ENCODE data around the gene CCDC150.

The CCDC150 gene

DNA sequence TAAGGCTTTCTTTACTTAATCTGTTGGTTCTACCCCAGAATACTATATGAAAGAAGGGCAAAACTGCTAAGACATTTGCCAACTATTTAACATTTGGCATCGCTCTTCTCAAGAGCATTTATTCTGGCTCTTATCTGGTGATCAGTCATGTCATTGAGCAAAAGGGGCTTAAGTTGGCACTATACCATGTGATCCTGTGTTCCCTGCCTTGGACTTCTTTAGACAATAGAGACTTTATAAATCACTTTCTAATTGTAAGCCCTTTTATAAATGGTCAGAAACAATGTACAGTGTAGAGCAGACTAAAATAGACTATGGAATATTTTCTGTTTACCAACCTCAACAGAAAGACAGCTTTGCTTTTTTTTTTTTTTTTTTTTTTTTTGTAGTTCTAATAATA, 107.9 kb downstream of the CCDC150 start:
- TF ChIP-seq POLR2AphosphoS5 (IDR thresholded peaks at IDR 0.05; ENCODE audit: low read depth, low read length) (no peak), TAF1 (IDR thresholded peaks at IDR 0.05; ENCODE audit: borderline replicate concordance, insufficient read depth, low read length) (no peak), SIN3A (IDR thresholded peaks at IDR 0.05; ENCODE audit: borderline replicate concordance, insufficient read depth, low read length) (no peak), FOXP2 (optimal IDR thresholded peaks at IDR 0.05; ENCODE audit: borderline replicate concordance, extremely low read depth, extremely low read length, insufficient read depth) (no peak)
- TF ChIP-seq, protein P1, sequence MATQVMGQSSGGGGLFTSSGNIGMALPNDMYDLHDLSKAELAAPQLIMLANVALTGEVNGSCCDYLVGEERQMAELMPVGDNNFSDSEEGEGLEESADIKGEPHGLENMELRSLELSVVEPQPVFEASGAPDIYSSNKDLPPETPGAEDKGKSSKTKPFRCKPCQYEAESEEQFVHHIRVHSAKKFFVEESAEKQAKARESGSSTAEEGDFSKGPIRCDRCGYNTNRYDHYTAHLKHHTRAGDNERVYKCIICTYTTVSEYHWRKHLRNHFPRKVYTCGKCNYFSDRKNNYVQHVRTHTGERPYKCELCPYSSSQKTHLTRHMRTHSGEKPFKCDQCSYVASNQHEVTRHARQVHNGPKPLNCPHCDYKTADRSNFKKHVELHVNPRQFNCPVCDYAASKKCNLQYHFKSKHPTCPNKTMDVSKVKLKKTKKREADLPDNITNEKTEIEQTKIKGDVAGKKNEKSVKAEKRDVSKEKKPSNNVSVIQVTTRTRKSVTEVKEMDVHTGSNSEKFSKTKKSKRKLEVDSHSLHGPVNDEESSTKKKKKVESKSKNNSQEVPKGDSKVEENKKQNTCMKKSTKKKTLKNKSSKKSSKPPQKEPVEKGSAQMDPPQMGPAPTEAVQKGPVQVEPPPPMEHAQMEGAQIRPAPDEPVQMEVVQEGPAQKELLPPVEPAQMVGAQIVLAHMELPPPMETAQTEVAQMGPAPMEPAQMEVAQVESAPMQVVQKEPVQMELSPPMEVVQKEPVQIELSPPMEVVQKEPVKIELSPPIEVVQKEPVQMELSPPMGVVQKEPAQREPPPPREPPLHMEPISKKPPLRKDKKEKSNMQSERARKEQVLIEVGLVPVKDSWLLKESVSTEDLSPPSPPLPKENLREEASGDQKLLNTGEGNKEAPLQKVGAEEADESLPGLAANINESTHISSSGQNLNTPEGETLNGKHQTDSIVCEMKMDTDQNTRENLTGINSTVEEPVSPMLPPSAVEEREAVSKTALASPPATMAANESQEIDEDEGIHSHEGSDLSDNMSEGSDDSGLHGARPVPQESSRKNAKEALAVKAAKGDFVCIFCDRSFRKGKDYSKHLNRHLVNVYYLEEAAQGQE (IDR thresholded peaks at IDR 0.05; ENCODE audit: insufficient read depth in 1 of 2, low read depth in 2 of 2, low read length in 2 of 2): no peak

DNA sequence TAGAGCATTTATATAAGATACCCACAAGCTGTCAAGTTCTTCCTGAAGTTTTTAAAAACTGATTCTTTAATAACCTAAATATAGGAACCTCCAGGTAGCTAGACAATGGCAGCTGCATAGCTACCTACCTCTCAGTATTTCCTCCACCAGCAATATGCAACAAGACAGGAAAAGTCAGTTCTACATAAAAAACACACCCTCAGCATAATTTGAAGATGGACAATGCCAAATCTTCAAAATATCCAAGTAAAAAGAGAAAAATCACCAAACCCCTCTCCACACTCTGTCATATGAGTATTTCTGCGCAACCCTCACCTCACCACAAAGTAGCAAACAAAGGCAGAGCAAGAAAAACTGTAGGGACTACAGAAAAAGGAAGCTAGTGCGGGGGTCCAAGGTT, 108.6 kb downstream of the CCDC150 start:
- TF ChIP-seq SIN3A (IDR thresholded peaks at IDR 0.05; ENCODE audit: borderline replicate concordance, insufficient read depth, low read length) (no peak), TAF1 (IDR thresholded peaks at IDR 0.05; ENCODE audit: borderline replicate concordance, insufficient read depth, low read length) (no peak), POLR2AphosphoS5 (IDR thresholded peaks at IDR 0.05; ENCODE audit: low read depth, low read length) (no peak), FOXP2 (optimal IDR thresholded peaks at IDR 0.05; ENCODE audit: borderline replicate concordance, extremely low read depth, extremely low read length, insufficient read depth) (no peak)
- TF ChIP-seq, protein P1 (IDR thresholded peaks at IDR 0.05; ENCODE audit: insufficient read depth in 1 of 2, low read depth in 2 of 2, low read length in 2 of 2): no peak

DNA sequence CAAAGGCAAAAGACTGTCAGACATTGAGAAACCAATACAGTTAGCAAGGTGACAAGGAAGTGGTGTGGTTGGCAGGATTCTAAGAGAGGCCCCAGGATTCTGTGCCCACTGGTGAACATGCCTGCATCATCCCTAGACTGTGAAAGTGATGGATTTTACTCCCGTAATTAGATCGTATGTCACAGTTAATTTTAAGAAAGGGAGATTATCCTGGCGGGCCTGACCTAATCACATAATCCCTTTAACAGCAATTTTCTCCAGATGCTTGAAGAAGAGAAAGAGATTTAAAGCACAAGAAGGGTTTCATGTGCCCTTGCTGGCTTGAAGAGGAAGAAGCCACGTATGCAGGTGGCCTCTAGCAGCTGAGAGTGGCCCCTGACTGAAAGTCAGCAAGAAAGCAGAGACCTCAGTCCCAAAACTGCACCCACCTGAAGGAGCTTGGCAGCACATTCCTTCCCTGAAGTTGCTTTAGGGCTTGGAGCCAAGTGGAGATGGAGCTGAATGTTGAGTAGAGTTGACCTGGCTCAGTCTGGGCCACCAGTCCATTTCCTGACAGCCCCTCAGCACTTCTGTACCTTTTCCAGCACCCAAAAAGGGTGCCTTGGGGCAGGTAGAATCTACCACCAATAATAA, 110.9 kb downstream of the CCDC150 start:
- TF ChIP-seq FOXP2 (optimal IDR thresholded peaks at IDR 0.05; ENCODE audit: borderline replicate concordance, extremely low read depth, extremely low read length, insufficient read depth) (no peak), SIN3A (IDR thresholded peaks at IDR 0.05; ENCODE audit: borderline replicate concordance, insufficient read depth, low read length) (no peak), TAF1 (IDR thresholded peaks at IDR 0.05; ENCODE audit: borderline replicate concordance, insufficient read depth, low read length) (no peak), POLR2AphosphoS5 (IDR thresholded peaks at IDR 0.05; ENCODE audit: low read depth, low read length) (no peak)
- TF ChIP-seq, protein P1 (IDR thresholded peaks at IDR 0.05; ENCODE audit: insufficient read depth in 1 of 2, low read depth in 2 of 2, low read length in 2 of 2): no peak

DNA sequence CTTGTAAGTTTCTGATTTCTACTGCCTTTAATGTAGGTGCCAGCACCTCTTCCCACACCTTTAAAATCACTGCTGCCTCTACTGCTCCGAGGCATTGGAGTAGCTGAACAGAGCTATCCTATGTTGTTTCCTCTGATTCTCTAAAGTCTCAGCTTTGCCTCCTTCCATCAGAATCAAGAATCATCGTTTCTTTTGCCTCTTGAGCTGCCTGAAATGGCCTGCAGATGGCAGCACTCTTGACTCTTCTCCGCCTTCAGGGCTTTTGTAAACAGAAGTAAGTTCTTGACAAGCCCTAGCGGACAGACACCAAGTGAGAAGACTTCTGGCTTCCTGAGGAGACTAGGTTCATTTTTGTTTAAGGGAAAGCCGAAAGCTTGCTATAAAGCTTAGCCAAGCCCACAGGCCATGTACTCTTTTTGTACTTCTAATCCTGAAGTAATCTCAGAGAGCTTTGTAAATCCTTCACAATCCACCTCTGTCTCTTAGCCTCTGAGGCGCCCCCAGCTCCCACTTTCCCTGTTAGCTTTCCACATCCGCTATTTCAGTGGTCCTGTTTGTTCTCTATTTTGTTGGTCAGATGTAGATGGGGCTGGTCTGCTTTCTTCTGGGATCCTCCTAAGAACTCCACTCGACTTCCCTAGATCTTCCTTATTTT, 111.6 kb downstream of the CCDC150 start:
- TF ChIP-seq TAF1 (IDR thresholded peaks at IDR 0.05; ENCODE audit: borderline replicate concordance, insufficient read depth, low read length) (no peak), FOXP2 (optimal IDR thresholded peaks at IDR 0.05; ENCODE audit: borderline replicate concordance, extremely low read depth, extremely low read length, insufficient read depth) (no peak), SIN3A (IDR thresholded peaks at IDR 0.05; ENCODE audit: borderline replicate concordance, insufficient read depth, low read length) (no peak), POLR2AphosphoS5 (IDR thresholded peaks at IDR 0.05; ENCODE audit: low read depth, low read length) (no peak)
- TF ChIP-seq, protein P1 (IDR thresholded peaks at IDR 0.05; ENCODE audit: insufficient read depth in 1 of 2, low read depth in 2 of 2, low read length in 2 of 2): no peak

All from PFSK-1 (cell line).